HL-60/S4 treated with retinoic acid at 250 ng/mL for 4 days and 3 days (cell line): ENCODE measurements around the gene LUM.
"Not testable (repeated sequence)": the region's sequence is repeated elsewhere in the genome, so short reads cannot be mapped to it uniquely, and the experiment has no call there.

ENCODE experiments used
- in situ Hi-C: fragments of 300-500 bp; cut with MboI; formaldehyde crosslinking; loops from 2 replicates; pipeline ENCODE4 v1.7.0; 2022; ENCODE audit warnings: low sequenced_read_pairs

Gene LUM

GRCh38 chr12:91109581-91110310 lies 1.5 kb downstream of the LUM start:
- in situ Hi-C loops: no loop called here

- in situ Hi-C loops: no loop called here
These were observed 2.1 kb downstream of the LUM start for GRCh38 chr12:91109148-91109564.

GRCh38 chr12:91108196-91108755 lies 3.0 kb downstream of the LUM start:
- in situ Hi-C loops: no loop called here

- in situ Hi-C loops: no loop called here
These were observed 5.0 kb downstream of the LUM start for GRCh38 chr12:91106283-91106682.

GRCh38 chr12:91105807-91106206 lies 5.5 kb downstream of the LUM start:
- in situ Hi-C loops: no loop called here

GRCh38 chr12:91104812-91105466 lies 6.4 kb downstream of the LUM start:
- in situ Hi-C loops: no loop called here

GRCh38 chr12:91103624-91104023 lies 7.7 kb downstream of the LUM start:
- in situ Hi-C loops: no loop called here

GRCh38 chr12:91103101-91103500 lies 8.2 kb downstream of the LUM start:
- in situ Hi-C loops: no loop called here

GRCh38 chr12:91100906-91101305 lies 10.4 kb downstream of the LUM start:
- in situ Hi-C loops: no loop called here

GRCh38 chr12:91099836-91100235 lies 11.5 kb downstream of the LUM start:
- in situ Hi-C loops: no loop called here

GRCh38 chr12:91099341-91099740 lies 12.0 kb downstream of the LUM start:
- in situ Hi-C loops: no loop called here

GRCh38 chr12:91098941-91099340 lies 12.4 kb downstream of the LUM start:
- in situ Hi-C loops: no loop called here

- in situ Hi-C loops: no loop called here
These were observed 12.8 kb downstream of the LUM start for GRCh38 chr12:91098461-91098860.

- in situ Hi-C loops: no loop called here
These were observed 16.3 kb downstream of the LUM start for GRCh38 chr12:91094957-91095356.

GRCh38 chr12:91094032-91094662 lies 17.1 kb downstream of the LUM start:
- in situ Hi-C loops: no loop called here

- in situ Hi-C loops: no loop called here
These were observed 18.0 kb downstream of the LUM start for GRCh38 chr12:91093341-91093740.

GRCh38 chr12:91091916-91092715 lies 19.2 kb downstream of the LUM start:
- in situ Hi-C loops: no loop called here

- in situ Hi-C loops: not testable (repeated sequence)
These were observed 21.3 kb downstream of the LUM start for GRCh38 chr12:91089953-91090352.

GRCh38 chr12:91080041-91080440 lies 31.3 kb downstream of the LUM start:
- in situ Hi-C loops: no loop called here

- in situ Hi-C loops: no loop called here
These were observed 32.8 kb downstream of the LUM start for GRCh38 chr12:91078501-91078900.
